Measurements from ENCODE around the gene CCL11.

GRCh38 chr17:34319039-34319483, 33.5 kb downstream of the CCL11 start, which contains the start of gene CCL8:
- TF ChIP-seq, protein P1, sequence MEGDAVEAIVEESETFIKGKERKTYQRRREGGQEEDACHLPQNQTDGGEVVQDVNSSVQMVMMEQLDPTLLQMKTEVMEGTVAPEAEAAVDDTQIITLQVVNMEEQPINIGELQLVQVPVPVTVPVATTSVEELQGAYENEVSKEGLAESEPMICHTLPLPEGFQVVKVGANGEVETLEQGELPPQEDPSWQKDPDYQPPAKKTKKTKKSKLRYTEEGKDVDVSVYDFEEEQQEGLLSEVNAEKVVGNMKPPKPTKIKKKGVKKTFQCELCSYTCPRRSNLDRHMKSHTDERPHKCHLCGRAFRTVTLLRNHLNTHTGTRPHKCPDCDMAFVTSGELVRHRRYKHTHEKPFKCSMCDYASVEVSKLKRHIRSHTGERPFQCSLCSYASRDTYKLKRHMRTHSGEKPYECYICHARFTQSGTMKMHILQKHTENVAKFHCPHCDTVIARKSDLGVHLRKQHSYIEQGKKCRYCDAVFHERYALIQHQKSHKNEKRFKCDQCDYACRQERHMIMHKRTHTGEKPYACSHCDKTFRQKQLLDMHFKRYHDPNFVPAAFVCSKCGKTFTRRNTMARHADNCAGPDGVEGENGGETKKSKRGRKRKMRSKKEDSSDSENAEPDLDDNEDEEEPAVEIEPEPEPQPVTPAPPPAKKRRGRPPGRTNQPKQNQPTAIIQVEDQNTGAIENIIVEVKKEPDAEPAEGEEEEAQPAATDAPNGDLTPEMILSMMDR (IDR thresholded peaks at IDR 0.05), result no peak
- TF ChIP-seq EZH2 (IDR thresholded peaks at IDR 0.05) (no peak), EZH2phosphoT487 (IDR thresholded peaks at IDR 0.05) (no peak)
